DMS114 treated with DMSO at 0.1 percent for 48 hours (cell line): ENCODE results near the gene FRS3.

ENCODE experiments used
- DNase-seq: peaks from one replicate; lab custom pipeline; 2025; ENCODE audit not compliant: unreplicated experiment; lab: John Stamatoyannopoulos, UW

Gene FRS3

DNA sequence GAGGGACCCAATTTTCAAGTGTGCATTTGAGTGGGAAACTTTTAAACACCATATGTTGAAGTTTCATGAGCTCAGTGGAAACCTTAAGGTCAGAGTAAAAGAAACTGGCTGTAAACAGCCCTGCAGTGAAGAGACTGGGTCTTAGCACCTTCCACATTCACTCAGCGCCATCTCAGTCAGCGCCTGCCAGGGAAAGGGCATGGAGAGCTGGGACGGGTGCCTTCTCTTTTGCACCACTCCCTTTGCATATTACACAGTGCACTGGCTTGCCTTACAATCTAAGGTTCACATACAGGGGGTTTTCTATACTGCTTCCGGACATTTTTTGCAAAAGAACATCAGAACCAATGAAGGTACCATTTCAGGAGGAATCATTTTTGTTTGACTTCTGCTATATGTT, 12.3 kb upstream of the FRS3 start:
- DNase-seq: no peak

DNA sequence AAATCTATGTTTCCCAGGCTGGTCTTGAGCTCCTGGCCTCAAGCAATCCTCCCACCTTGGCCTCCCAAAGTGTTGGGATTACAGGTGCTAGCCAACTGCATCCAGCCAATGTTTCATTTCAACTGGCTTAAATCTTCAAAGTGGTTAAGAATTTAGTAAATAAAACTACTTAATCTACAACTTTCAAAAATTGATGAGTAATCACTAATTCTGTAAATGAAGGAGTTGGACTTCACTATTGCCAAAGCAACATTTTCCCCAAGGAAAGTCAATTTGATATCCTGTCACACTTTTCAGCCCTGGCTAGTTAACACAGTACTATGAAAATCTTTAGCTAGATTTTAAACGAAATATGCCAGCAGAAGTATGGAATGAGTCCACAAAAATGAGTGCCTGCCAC, 11.6 kb upstream of the FRS3 start:
- no peak for DNase-seq

DNA sequence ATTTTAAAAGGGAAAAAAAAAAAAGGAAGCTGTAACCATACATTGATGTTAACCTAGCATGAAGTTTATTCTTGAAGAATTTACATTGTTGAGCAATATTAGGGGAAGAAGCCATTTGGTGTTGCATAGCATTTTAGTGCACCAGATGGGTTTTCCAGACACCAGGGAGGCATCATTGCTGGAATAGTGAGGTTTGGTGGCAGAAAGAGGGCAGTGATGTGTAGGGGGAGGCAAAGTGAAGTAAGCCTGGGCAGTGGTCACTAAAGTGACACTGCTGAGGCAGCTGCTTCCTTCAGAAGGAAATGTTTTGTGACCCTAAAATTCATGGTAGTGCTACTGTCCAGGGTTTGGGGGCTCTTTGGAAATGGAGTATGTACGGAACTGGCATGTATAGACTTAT, 10.3 kb upstream of the FRS3 start:
- no peak for DNase-seq

DNA sequence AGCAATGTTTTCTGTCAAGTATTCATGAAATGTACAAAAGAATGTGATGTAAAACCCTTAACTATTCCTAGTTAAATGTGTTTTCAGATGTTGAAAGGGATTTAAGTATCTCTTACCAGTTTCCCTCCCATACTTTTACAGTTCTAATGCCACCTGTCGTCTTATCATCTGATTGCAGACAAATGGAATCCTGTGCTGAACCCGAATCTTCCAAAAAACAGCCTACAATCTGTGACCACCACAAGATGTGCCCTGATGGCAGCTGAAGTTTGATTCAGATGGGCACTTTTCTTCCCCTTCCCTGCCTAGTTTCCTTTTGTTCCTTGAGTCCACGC, 9.7 kb upstream of the FRS3 start:
- DNase-seq: no peak

DNA sequence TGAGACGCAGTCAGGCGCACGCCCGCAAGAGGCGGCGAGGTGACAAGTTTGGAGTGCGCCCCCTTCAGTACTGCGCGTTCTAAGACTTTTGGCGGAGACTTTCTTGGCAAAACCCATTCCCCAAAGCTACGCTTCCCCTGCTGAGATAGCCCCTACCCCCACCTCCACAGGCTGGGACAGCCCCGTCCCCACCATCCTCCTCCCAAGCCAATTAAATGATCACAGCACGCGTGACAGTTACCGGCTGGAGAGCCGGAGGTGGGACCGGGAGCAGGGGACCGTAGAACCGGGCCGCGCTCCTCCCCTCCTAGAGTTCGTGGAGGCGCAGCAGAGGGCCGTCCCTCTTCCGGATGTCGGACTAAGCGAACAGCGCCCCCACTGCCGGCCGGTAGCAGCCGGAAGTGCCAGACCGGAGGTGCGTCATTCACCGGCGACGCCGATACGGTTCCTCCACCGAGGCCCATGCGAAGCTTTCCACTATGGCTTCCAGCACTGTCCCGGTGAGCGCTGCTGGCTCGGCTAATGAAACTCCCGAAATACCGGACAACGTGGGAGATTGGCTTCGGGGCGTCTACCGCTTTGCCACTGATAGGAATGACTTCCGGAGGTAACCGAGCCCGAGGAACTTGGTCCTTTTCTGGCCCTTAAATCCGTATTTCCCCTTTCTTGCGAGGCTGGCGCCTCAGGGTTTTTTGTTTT, 7.7 kb upstream of the FRS3 start, which contains the start of gene TOMM6:
Gene TOMM6 (plus strand): TSS at position 476 of the 699 bp plus-strand sequence. CDS start 4 bp downstream, at position 480.
- peak; percentile 94 for DNase-seq

DNA sequence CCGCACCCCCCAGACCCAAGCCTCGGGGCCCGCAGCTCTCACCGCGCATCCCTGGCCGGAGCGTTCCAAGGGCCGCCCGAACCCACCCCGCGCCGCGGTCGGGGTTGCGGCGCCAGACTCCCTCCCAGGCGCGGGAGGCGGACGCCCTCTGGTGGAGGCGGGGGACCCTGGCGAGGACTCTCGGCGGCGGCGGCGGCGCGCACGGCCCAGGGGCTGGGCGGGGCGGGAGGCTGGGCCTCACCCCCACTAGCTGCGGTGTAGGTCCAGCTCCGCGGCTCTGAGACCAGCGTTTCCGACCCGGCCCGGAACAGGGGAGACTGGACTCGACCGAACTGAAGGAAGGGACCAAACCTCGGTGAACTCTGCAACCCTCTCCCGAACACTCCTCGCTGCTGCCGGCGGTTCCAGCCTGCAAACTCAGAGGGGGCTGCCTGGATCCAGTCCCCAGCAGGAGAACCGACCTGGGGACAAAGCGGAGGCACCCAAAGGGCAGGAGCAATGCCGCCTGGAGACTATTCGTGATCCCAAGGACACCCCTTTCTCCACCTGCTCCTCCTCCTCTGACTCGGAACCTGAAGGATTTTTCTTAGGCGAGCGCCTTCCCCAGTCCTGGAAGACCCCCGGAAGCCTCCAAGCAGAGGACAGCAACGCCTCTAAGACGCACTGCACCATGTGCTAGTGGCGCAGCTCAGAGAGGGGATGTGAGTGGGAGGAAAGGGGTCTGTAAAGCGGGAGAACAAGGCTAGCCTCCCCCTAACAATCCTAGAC, 6.9 kb upstream of the FRS3 start:
- peak; percentile 68 for DNase-seq

DNA sequence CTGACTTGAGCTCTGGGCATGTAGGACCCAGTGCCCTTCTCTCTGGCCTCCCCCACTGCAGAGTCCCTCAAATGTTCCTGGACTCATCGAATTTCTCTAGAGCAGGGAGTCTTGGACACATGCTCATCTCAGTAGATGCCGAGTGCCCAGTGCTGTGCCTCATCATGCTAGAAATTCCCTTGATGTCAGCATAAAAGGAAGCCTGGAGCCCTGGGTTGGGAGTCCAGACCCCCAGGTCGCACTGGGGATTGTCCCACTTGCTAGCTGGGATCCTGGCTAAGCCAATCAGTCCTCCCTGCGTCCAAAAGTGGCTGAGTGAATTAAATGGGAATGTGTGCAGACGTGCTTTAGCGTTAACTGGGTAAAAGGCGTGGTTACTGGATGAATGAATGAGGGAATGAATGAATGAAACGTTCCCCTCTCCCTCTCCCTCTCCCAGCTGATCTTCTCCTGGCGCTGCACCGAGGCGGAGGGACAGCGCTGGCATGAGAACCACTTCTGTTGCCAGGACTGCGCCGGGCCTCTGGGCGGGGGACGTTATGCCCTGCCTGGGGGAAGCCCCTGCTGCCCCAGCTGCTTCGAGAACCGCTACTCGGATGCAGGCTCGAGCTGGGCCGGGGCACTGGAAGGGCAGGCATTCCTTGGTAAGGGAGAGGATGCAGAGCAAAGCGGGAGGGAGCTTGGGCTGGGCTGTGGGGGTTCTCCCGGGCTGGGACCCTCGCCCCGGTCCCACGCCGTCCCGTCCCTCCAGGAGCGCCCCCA, 6.2 kb upstream of the FRS3 start:
- DNase-seq: no peak

DNA sequence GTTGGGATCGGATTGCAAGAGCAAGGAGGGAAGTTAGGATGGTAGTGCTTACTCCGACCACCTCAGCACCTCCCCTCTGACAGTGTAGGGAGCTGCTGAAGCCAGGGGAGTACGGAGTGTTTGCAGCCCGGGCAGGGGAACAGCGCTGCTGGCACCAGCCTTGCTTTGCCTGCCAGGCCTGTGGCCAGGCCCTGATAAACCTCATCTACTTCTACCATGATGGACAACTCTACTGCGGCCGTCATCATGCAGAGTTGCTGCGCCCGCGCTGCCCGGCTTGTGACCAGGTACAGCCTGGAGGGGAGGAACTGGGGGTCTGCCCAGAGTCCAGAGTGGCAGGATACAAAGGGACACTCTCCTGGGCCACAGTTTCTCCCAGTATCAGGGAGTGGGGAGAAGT, 5.6 kb upstream of the FRS3 start:
- no peak for DNase-seq

DNA sequence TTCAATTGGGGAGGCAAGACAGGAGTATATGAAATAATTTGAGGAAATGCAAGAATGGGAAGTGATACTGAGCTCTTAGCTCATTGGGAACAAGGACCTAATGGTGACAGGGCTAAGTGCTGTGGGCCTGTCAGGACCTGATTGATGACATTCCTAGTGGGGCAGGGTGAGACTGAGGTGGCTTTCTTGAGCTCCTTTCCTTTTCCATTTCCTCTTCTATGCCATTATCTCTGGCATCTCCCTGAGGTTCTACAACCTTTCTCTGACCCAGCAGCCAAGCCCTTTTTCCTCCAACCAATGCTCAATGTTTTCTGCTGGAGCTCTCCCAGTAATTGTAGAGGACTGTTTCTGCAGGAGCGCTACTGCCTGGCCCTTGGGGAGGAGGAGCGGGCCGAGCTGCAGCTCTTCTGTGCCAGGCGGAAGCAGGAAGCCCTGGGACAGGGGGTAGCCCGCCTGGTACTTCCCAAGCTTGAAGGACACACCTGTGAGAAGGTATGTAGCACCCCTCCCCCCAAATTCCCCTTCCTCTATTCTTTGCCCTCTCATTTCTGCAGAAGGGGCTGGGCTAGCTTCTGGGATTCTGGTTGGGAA, 5.0 kb upstream of the FRS3 start:
- no peak for DNase-seq

DNA sequence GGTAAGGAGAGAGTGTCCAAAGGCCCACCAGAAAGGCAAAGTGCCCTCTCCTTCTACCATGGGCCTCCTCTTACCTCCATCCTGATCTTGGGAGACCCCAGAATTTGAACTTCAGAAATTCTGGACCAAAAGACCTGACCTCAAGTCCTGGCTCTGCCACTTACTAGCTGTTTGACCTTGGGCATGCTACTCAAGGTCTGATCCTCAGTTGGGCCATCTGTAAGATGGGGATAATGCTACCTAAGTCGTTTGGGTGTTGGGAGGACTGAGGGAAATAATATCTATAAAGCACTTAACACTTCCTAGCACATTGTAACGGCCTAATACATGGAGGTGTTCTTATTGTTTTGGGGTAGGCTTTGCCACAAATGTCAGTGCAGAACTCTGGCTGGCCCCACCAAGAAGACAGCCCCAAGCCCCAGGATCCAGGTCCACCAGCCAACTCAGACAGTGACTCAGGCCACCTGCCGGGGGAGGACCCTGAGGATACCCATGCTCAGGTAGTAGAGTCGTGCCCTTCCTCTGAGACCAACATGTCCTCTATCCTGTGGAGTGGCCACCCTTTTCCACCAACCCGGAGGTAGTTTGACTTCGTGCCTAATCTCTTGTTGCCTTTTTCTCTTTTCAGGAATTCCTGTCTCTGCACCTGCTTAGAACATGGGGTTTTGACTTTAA, 3.5 kb upstream of the FRS3 start:
- no peak for DNase-seq

DNA sequence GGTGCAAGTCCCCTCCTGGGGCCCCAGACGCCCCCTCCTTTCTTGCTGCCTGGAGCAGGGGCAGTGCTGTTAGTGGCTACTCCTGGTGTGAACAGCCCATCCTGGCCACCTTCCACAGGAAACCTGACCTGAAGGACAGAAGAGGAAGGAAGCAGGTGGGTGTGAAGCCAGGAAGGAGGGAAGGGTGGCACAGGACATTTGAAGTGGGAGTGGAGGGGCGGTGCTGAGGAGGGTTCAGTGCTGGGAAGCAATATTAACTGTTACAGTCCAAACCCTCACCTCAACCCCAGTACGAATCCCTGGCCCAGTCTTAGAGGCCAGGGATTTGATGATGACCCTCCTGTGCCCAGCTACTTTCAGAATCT, 1.6 kb upstream of the FRS3 start:
- no peak for DNase-seq

DNA sequence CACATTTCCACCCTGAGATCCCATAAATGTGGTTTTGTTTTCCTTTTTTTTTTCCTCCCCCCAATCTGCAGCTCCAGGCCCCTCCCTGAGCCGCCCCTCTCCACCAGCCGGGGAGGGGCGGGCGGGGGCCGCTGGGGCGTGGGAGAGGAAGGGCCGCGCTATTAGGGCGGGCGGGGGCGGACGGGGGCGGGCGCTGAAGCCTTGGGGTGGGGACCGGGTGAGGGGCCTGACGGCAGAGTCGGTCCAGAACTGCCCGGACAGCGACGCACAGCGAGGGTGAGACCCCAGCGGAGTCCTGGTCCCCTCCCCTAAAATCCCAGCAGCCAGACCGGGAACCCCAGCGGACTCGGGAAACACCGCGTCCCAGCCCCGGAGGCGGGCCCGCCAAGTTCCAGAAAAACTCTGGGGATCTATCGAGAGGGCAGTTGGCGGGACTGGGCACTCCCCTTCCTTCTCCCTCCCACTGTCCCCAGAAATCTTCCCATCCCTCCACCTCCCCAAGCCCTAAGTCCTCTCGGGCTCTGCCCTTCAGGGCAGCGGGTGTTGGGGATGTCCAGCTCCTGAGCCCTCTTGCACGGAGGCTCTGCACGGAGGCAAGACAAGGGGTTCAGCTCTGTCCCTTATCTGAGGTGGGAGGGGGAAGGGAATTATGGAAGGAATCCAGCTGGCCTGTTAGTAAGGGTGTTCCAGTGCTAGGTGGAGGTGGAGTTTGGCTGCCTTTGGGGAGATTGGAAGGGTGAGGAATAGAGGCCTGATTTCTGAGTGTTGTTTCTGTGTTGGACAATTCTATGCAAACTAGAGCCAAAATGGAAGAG, 1.1 kb upstream of the FRS3 start, which contains the start of gene PRICKLE4:
Gene PRICKLE4 (plus strand): TSS at position 232 of the 815 bp plus-strand sequence. CDS start 2,692 bp downstream, outside the sequence.
- no peak for DNase-seq

DNA sequence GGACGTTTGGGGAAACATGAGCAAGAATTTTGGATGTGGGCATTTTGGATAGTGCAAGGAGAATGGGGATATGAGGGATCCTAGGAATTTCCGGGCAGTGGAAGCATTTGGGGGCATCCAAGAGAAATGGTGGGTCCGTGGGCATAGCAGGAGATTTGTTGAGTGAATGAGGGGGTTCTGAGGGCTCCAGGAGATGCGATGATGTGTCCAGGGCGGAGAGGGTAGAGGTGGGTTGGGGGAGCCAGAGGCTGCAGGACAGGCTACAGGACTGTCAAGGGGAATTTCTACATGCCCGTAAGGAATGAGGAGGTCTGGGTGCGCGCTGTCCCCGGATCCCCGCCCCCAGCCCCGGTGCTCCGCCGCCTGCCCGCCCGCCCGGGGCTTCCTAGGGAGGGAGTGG, 364 bp downstream of the FRS3 start:
- no peak for DNase-seq

DNA sequence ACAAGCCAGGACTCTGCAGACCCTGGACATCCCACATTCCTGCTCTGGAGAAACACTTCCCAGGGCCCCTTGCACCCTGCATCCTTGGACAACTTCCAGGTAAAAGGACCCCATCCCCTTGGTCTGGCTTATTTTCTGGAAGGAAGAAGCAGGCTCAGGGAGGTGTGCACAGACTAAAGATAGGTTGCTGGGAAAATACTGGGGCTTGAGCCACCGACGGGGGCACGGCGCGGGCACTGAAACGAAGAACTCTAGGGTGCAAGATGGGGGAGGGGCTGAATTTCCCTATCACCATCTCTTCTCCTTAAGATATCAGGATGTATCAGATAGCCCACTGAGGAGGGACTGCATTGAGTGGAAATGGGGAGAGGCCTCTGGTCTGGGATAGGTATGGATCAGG, 805 bp downstream of the FRS3 start:
- DNase-seq: no peak

DNA sequence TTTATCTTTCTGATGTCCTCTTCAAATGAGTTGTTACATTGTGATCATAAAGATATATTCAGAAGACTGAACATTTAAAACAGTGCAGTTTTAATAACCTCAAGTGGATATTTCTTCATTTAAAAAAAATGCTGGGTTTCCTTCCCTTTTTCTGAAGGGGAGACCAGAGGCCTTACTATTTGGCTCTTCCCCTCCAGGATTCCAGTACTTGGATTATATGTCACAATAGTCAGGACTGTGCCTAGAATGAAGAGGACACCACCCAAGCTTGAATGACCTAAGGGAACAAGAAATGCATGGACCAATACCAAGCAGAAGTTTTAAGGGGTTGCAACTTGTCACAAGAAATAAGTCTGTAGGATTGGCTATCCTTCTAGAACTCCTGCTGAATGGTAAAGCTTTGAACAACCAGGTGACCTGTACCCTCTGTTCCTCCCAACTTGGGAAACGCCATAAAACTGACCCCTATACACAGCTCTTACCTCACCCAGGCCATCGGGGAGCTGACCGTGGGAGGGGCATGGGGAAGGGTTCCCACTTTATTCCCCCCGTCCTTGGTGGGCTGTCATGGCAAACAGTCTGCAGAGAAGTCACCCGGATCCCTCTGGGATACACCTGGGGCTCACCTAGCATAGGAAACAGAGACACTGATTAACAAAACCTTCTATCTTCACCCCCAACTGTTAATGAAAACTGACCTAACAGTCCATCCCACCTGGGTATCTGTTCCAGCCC, 2.0 kb downstream of the FRS3 start:
- no peak for DNase-seq

DNA sequence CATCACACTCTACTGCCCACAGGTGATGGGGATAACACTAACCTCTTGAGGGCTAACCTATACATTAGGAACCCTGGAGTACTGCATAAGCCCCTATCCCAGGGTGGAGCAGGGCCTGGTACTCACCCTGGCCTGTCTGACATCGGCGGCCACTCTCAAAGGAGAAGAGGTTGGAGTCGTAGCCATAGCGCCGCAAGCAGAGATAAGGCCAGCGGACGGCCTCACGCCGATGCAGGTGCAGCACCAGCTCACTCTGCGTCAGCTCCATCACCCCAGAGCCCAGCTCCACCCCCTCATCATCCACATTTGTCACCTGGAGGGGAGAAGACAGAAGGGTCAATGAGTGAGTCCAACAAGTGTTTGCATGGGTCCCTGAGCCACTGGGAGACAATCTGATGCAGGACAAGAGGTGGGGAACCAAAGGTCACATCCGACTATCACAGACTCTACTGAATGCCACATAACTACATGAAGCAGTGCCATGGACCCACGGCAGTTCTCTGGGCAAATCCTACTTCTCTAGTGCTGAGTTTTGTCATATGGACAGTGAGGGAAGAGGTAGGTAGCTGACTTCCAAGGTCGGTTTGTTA, 4.3 kb downstream of the FRS3 start:
- DNase-seq: no peak

DNA sequence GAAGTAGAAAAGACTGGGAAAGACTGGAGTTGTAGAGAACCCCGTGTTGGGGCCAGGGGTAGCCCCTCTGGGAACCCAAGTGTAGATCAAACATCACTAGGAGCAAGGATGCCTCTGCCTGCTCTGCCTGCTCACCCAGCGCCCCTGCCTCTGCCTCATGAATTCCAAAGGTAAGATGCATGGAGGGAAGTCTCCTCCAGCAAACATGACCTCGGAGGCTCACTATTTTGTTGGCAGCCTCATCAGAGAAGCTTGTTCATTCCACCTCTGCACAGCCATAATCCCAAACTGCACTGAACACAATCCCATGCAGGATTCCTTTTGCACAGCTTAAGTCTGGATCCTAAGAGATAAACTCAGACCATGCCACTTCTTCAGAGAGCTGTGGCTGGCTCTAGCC, 4.9 kb downstream of the FRS3 start:
- DNase-seq: no peak

DNA sequence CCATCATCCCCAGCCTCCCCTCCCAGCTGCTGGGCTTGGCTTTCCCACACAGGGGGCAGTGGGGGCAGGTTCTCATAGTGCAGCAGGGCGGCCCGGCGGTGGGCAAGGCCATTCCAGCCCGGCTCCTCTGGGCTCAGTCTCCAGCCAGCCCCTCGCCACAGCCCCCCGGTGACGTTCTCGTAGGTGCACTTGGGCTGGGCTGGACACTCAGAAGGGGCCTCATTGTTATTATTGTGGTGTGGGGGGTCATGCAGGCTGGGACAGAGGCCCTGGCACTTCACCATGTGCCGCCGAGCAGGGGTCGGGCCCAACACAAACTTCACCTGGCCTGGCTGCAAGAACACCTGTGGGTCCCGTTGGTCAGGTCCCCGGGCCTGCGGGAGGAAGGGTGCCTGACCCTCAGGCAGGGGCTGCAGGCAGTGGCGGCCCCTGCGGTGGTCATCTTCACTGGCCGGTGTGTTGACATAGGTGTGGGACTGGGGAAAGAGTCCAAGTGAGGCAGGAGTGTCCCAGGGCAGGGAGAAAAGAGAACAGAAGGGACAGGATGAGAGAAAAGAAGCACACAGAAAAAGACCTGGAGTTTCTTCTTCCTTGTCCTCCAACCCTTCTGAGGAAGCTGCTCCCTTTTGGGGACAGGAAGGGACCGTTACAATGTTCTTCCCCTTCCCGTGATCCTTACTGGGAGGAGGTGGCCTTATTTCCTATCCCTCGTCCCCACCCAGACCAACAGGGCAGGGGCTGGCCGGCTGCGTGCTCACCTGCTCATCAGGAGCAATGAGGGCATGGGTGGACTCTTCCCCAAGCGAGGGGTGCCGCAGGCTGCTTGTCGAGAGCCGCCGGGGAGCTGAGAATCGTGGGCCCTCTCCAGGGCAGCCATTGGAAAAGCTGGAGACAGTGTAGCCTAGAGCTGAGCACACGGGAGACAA, 8.4 kb downstream of the FRS3 start:
- DNase-seq: no peak
